NCI-H1436 treated with DMSO at 0.1 percent for 48 hours (cell line): Measurements from ENCODE around the gene TPPP3.
"Not testable (repeated sequence)": the region's sequence is repeated elsewhere in the genome, so short reads cannot be mapped to it uniquely, and the experiment has no call there.

Experiments
- DNase-seq: peaks from one replicate; lab custom pipeline; 2025; lab: John Stamatoyannopoulos, UW

TPPP3 gene

DNA sequence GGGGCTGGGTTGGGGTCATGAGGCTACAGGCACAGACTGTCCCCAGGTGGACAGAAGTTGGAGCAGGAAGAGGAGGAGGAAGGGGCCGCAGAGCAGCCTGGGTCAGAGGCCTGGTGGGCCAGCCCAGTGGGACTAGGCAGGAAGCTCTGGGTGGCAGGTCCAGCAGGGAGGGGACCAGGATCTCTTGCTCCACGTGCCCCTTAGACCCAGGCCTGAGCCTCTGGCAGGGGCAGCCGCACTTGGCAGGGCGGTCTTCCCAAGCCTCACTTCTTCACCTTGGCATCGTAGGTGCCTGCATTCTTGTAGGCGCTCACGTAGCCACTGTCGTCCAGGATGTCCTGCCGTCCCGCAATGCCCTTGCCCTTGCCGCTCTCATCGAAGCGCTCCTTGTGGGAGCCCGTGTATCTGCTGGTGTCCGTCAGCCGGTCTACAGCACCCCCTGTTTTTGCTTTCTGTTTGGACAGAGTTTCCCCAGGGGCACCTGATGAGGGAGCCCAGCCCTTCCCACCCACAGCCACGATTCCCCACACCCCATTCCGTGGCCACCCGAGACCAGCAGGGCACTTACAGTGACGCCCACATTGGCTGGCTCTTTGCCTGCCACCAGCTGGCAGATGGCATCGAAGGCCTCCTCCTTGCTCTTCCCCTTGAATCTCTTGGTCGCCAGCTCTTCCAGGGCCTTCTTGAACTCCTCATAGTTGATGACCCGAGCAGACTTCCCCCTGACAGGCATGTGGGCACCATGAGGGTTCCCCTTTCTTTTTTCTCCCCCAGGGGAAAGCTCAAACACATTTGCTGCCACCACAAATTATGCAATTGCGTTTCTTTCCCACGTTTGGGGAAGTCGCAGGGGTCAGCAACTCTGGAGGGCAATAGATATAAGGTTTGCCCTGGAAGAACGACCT is 3.1 kb downstream of the TPPP3 start:
- no peak for DNase-seq

- DNase-seq = no peak
These were observed 4.7 kb downstream of the TPPP3 start for GRCh38 chr16:67388591-67388990.

- DNase-seq = no peak
These were observed 5.1 kb downstream of the TPPP3 start for GRCh38 chr16:67388191-67388590.

DNA sequence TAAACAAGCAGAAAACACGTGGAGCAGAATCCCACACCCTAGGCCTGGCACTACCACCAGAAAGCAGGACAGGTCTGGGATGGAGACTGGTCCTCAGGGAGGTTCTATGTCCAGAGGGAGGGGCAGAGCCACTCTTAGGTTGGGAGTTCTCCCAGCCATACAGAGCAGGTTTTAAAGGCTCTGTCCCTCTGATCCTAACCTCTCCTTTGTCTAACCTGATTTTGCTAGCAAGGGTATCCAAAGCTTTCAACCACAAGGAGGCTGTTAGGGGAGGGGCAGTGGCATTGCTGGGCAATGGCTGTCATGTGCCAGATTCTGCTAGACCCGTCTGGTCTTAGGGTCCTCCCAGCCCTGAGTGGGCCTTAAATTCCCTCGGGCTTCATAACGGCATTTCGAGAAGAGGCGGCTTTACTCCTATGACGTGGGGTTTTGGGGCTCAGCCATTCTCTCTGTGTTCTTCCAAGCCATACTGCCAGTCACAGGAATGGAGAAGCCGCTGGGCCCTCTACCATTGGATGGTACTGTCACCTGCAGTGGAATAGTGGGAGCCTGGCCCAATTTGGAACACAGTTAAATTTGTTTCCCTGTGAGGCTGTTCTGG is 5.7 kb downstream of the TPPP3 start:
- no peak for DNase-seq

GRCh38 chr16:67386861-67387455 is 6.3 kb downstream of the TPPP3 start:
- no peak for DNase-seq

DNA sequence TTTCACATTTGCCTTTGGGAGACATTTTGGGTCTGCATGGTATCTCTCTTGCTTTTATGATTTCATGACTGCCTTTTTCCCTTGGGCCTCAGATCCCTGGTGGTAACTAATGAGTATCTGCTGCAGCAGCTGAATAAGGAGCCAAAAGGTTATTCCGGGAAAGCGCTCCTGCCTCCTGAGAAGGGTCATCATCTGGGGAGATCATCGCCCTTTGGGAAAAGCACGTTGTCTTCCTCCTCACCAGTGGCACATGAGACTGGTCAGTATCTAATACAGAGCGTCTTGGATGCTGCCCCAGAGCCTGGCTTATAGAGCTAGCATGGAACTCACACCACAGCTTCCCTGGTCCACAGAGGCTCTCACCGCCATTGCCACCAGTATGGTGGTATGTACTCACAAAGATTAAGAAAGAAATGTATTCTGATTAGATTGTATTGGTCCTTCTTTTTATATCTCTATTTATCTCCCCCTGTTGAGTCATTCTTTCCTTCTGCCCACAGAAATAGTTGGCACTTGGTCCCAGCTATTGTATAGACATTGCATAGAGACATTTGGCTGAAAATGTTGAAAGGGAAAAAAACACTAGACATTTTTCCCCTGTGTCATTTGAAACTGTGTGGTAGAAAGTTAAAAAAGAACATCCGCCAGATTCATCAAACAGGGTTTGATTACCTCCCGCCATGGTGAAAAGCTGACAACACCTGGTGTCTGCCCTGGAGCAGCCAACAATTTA is 8.4 kb downstream of the TPPP3 start:
- no peak for DNase-seq

DNA sequence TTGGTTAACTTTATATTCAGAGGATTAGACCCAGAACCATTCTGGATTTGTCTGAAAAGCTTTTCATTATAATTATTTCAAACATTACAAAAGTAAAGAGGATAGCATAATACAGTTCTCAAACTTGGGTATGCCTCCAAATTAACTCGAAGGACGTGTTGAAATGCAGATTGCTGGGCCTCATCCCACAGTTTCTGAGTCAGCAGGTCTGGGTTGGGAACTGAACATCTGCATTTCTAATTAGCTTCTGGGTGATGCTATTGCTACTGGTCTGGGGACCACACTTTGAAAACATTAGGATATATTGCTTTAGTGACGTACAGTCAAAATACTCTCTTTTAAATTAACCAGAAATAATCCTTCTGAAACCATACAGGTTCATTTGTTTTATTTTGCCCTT is 10.0 kb downstream of the TPPP3 start:
- DNase-seq = no peak

DNA sequence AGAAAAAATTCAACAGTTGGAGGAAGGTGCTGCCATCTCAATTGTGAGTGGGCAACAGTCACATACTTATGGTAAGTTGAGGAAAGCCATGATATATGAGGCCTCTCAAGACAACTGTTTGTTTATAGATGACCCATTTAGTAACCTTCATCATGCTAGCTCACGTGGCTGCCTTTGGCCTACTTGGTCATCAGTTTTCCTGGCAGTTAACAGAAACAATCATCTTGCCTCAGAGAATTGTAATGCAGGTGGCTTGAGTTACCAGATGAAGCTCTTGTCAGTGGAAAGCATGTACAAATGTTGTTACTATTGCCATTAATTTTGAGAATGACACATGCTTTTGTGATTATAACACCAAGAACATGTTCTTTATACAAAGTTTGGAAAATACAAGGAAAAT is 14.7 kb downstream of the TPPP3 start:
- DNase-seq = no peak

DNA sequence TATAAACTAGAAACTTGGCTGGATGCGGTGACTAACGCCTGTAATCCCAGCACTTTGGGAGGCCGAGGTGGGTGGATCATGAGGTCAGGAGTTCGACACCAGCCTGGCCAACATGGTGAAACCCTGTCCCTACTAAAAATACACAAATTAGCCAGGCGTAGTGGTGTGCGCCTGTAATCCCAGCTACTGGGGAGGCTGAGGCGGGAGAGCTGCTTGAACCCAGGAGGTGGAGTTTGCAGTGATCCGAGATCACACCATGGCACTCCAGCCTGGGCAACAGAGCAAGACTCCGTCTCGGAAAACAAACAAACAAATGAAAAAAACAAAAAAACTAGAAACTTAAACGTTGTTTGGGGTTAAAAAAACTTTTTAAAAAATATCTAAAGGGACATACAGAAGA is 17.3 kb downstream of the TPPP3 start:
- not testable (repeated sequence) for DNase-seq

GRCh38 chr16:67372664-67373063 is 20.6 kb downstream of the TPPP3 start:
- DNase-seq = no peak

- DNase-seq = no peak
These were observed 22.6 kb downstream of the TPPP3 start for GRCh38 chr16:67370661-67371060.

- DNase-seq = no peak
These were observed 28.6 kb downstream of the TPPP3 start for GRCh38 chr16:67364600-67365235.

DNA sequence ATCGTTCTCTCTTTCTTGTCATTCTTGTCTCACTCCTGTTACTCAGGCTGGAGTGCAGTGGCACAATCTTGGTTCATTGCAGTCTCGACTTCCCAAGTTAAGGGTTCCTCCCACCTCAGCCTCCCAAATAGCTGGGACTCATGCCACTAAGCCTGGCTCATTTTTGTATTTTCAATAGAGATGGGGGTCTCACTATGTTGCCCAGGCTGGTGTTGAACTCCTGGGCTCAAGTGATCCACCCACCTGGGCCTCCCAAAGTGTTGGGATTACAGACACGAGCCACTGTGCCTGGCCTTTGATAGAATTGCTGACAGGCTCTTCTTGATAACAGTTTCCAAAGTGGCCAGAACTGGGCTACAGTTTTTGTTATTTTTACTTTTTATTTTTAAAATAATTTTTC is 32.3 kb downstream of the TPPP3 start:
- no peak for DNase-seq

DNA sequence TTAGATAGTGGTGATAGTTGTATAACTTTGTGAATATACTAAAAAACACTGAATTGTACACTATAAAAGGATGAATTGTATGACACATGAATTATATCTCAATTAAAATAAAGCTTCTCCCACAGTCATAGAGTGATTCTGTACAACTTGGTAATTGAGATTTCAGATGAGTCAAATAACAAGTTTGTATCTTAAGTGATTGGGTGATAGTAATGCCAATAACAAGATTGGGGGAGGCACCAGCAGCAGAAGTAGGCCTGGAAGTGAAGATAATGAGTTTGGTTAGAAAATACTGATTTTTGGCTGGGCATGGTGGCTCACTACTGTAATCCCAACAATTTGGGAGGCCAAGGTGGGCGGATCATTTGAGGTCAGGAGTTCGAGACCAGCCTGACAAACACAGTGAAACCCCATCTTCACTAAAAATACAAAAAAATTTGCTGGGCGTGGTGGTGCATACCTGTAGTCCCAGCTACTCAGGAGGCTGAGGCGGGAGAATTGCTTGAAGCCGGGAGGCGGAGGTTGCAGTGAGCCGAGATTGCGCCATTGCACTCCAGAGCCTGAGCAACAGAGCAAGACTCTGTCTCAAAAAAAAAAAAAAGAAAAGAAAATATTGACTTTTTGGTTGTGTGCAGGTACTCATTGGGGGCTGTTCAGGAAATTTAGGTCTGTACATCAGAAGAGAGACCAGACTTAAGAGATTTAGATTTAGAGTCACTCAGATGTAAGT is 33.6 kb downstream of the TPPP3 start:
- DNase-seq = not testable (repeated sequence)

GRCh38 chr16:67357561-67357960 is 35.7 kb downstream of the TPPP3 start:
- DNase-seq = no peak

- DNase-seq = no peak
These were observed 36.9 kb downstream of the TPPP3 start for GRCh38 chr16:67356396-67356795.

GRCh38 chr16:67352463-67352862 is 40.8 kb downstream of the TPPP3 start:
- not testable (repeated sequence) for DNase-seq

- DNase-seq = no peak
These were observed 43.0 kb downstream of the TPPP3 start for GRCh38 chr16:67350324-67350723.

DNA sequence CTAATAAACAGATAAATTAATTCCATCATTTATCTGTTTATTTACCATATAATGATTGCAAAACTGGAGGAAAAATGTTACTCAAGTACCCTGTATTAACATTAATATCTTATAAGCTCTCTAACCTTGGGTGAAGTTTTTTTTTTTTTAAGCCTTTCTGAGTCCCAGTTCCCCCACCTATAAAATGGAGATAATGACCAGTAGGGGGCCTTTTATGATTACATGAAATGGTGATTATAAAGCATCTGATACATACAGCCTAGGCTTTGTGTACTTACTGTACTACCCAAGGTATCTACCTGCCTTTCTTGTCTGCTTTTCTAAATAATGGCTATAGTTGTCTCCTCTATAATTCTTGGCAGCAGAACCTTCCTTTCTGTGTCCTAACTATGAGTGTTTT is 44.1 kb downstream of the TPPP3 start:
- no peak for DNase-seq

DNA sequence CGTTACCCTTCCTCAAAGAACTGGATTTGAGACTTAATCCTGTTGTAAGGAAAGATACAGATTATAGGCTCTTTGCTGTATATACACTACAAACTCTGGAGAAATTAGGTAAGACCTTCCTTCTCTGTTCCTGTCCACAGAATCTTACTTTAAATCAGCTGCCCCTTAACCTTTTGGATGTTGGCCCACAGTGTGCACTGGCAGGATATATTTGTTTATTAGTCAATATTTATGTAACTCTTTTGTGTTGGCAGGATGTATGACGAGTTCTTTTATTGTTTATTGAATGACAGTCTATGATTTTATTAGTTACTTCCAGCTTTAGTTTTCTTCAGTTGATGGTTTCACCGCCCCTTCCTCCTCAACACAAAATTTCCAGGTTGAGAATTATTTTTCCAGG is 47.0 kb downstream of the TPPP3 start:
- no peak for DNase-seq

GRCh38 chr16:67345401-67345800 is 47.9 kb downstream of the TPPP3 start:
- DNase-seq = no peak
